ENCODE results near the gene MAP1LC3A. TPM values are rescaled to one million over a fixed set of nuclear protein-coding genes. Genes with fewer than 3 reads are reported as not detected.
A peak's percentile ranks its signal among the peaks of the same experiment; 100 is the strongest.

Gene MAP1LC3A
- total RNA-seq (2014; rRNA removed; shearing (Covaris generic)) (not detected in 2 replicates), total RNA-seq (2022) (not detected in 2 replicates), Bru-seq, nascent RNA (percentile 14 among the genes with signal in this experiment), BruChase-seq, experiment 1, labeled RNA remaining after a 6-hour chase (percentile 18 among the genes with signal in this experiment), BruChase-seq, experiment 2, labeled RNA remaining after a 2-hour chase (percentile 14 among the genes with signal in this experiment)
- long read RNA-seq, partial matches to known transcripts = 0 of 1 reads
- long read RNA-seq, other reads (novel, unspliced or antisense) = 1 of 1 reads

DNA sequence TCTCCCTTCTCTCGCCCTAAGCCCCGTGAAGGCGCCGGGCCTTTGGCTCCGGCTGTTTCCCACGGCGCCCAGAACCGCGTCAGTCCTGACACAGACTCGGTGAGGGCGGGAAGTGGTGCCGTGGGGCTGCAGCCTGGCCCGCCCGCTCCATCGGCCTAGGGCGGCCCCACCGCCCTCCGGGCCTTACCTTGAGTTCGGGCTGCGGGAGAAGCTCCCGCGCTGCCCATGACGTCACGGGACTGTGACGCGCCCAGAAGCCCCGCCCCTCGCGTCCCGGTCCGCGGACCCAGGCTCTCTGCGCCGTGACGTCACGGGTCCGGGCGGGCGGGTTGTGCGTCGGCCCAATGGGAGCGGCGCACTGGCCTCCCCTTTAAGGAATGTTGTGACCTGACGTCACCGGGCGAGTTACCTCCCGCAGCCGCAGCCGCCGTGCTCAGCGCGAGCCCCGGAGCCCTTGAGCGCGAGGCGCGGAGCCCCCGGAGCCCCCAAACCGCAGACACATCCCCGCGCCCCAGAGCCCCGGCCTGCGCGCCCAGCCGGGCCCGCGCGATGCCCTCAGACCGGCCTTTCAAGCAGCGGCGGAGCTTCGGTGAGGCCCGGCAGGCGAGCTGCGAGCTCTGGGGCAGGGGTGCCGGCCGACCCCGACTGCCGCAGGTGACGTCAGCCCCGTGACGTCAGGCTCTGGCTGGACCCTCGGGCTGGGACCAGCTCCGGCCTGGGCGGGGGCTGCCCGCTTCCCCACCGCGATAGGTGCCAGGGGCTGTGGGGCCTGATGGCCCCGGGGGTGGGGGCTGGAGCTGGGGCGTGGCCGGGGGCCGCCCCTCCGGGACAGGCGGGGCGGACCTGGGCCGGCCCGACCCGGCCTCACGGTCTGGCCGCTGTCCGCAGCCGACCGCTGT lies at the start of gene MAP1LC3A:
MAP1LC3A (plus strand) TSS at position 399 of the 899 bp plus-strand sequence; CDS start at position 550, 151 bp downstream.
- CTCF ChIA-PET (ENCODE audit: unreplicated experiment) = no interaction called here
- Histone ChIP-seq H4K20me1 (ENCODE audit: insufficient read depth, low read length) (no peaks in the 10 kb centered on the region), H3K36me3 (ENCODE audit: insufficient read depth, low read length) (no peaks in the 10 kb centered on the region; the same call in 1 of the 2 replicates), H3K27ac (ENCODE audit: low read depth, low read length, poor library complexity, severe bottlenecking) (no peak within 1 kb of the TSS), H3K4me3 (ENCODE audit: low read depth, low read length, poor library complexity, severe bottlenecking) (no peak within 1 kb of the TSS), H3K9me3 (ENCODE audit: low read length) (no peaks in the 10 kb centered on the region), H3K4me2 (ENCODE audit: low read length) (peak within 1 kb of the TSS; percentile 42; the same call in 1 of the 2 replicates), H3K4me1 (ENCODE audit: insufficient read depth, low read length, poor library complexity, severe bottlenecking) (no peaks in the 10 kb centered on the region), H3K9me2 (ENCODE audit: insufficient read depth, low read length) (no peaks in the 10 kb centered on the region), H2AFZ (ENCODE audit: low read length) (no peak within 1 kb of the TSS; the same call in 1 of the 2 replicates), H3K79me2 (ENCODE audit: insufficient read depth, low read depth, low read length) (no peaks in the 10 kb centered on the region)
- DNase-seq (ENCODE audit: low spot score) = no peak
- no peak for TF ChIP-seq EZH2phosphoT487 (IDR thresholded peaks at IDR 0.05; ENCODE audit: borderline replicate concordance, low read depth, low read length)
- TF ChIP-seq, protein P1, sequence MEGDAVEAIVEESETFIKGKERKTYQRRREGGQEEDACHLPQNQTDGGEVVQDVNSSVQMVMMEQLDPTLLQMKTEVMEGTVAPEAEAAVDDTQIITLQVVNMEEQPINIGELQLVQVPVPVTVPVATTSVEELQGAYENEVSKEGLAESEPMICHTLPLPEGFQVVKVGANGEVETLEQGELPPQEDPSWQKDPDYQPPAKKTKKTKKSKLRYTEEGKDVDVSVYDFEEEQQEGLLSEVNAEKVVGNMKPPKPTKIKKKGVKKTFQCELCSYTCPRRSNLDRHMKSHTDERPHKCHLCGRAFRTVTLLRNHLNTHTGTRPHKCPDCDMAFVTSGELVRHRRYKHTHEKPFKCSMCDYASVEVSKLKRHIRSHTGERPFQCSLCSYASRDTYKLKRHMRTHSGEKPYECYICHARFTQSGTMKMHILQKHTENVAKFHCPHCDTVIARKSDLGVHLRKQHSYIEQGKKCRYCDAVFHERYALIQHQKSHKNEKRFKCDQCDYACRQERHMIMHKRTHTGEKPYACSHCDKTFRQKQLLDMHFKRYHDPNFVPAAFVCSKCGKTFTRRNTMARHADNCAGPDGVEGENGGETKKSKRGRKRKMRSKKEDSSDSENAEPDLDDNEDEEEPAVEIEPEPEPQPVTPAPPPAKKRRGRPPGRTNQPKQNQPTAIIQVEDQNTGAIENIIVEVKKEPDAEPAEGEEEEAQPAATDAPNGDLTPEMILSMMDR (conservative IDR thresholded peaks at IDR 0.05; ENCODE audit: low read length) = no peak
- POLR2A ChIA-PET = no interaction called here
- intact Hi-C loops (cut with micrococcal nuclease; ENCODE audit: unreplicated experiment) = no loop called here
- no TSS peak for BruUV-seq (replicated peaks)

DNA sequence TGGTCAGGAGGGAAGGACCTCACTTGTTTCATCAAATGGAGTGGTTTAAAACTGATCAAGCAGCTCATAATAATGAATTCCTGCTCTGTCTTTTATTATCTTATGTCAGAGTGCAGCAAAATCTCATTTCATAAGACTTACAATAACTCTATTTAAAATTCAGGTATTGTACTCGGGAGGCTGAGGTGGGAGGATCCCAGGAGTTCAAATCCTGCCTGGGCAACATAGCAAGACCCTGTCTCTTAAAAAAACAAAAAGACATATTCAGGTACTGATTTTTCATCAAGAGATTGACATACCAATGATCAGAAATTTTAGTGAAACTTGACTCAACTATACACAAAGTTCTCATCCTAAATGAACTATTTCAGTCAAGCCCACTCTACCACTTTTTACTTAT lies 47.9 kb upstream of the MAP1LC3A start:
- ChIA-PET CTCF (ENCODE audit: unreplicated experiment) (no interaction called here), POLR2A (interaction anchor here (0.5 kb wide), 1 partner anchor 282 kb away, joined by 4 read pairs; no protein-coding TSS in a partner anchor)
- Histone ChIP-seq H3K36me3 (ENCODE audit: insufficient read depth, low read length) (peaks cover 49% of the 10 kb centered on the region; the same call in 1 of the 2 replicates), H3K4me3 (ENCODE audit: low read depth, low read length, poor library complexity, severe bottlenecking) (no peak overlapping the region), H3K79me2 (ENCODE audit: insufficient read depth, low read depth, low read length) (no peaks in the 10 kb centered on the region; the same call in 1 of the 2 replicates), H3K4me2 (ENCODE audit: low read length) (no peak overlapping the region), H3K9me3 (ENCODE audit: low read length) (no peaks in the 10 kb centered on the region), H4K20me1 (ENCODE audit: insufficient read depth, low read length) (no peaks in the 10 kb centered on the region), H3K4me1 (ENCODE audit: insufficient read depth, low read length, poor library complexity, severe bottlenecking) (peaks cover 6% of the 10 kb centered on the region), H2AFZ (ENCODE audit: low read length) (no peak overlapping the region), H3K9me2 (ENCODE audit: insufficient read depth, low read length) (no peaks in the 10 kb centered on the region), H3K27ac (ENCODE audit: low read depth, low read length, poor library complexity, severe bottlenecking) (no peak overlapping the region)
- intact Hi-C loops (cut with micrococcal nuclease; ENCODE audit: unreplicated experiment) = no loop called here
- no TSS peak for BruUV-seq (replicated peaks)
- DNase-seq (ENCODE audit: low spot score) = no peak
- TF ChIP-seq EZH2phosphoT487 (IDR thresholded peaks at IDR 0.05; ENCODE audit: borderline replicate concordance, low read depth, low read length) = no peak
- TF ChIP-seq, protein P1 (conservative IDR thresholded peaks at IDR 0.05; ENCODE audit: low read length) = no peak
